NCI-H1930 (cell line): ENCODE results near the gene GDPD5.

Experiments
- DNase-seq, 2 experiments: peaks; one replicate each; lab custom pipeline; 2025; lab: John Stamatoyannopoulos, UW

Gene GDPD5

DNA sequence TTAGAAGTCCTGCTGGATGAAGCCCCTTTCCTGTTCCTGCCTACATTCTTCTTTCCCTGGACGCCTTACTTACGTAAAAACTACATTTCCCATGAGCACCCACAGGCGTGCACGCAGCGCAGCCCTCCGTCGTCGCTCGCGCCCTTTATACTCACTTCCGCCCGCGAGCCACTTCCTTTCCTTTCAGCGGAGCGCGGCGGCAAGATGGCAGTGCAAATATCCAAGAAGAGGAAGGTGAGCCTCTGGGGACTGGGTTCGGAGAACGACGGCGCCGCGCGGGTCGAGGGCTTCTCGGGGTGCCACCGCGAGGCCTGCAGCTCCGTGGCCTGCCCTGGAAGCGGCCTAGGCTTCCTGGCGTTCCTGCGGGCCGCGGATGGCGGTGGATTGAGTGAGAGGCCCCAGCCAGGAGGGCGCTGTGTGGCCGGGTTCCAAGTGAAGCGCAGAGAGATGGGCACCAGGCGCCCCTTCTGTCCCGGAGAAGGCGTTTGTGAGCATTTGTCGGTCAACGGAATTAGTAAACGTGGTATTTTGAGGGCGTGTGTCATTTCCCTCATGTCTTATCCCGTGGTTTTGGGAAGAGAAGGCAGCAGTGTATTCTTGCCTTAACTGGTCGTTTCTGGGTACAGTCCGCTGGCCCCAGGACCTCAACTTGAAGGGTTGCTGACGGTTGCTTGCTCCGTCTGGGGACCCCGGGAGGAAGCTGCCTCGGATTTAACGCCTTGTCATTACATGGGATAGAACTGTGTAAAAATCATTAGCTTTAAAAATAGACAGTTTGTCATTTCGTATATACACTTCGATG, 126.2 kb downstream of the GDPD5 start, which contains the start of gene RPS3:
Gene RPS3 (plus strand): TSS at position 175 of the 802 bp plus-strand sequence. CDS start 30 bp downstream, at position 205.
- peak; percentile 82 to 90 for DNase-seq

DNA sequence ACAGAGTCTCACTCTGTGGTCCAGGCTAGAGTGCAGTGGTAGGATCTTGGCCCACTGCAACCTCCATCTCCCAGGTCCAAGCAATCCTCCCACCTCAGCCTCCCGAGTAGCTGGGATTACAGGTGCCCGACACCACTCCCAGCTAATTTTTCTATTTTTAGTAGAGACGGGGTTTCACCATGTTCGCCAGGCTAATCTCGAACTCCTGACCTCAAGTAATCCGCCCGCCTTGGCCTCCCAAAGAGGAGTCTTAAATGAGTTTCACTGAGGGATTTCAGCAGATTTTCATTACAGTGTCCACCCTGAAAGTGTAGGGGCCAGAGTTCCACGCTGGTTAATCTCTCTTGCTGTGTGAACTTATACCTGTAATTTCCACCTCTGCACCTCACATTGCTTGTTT, 126.8 kb downstream of the GDPD5 start:
- no peak for DNase-seq

DNA sequence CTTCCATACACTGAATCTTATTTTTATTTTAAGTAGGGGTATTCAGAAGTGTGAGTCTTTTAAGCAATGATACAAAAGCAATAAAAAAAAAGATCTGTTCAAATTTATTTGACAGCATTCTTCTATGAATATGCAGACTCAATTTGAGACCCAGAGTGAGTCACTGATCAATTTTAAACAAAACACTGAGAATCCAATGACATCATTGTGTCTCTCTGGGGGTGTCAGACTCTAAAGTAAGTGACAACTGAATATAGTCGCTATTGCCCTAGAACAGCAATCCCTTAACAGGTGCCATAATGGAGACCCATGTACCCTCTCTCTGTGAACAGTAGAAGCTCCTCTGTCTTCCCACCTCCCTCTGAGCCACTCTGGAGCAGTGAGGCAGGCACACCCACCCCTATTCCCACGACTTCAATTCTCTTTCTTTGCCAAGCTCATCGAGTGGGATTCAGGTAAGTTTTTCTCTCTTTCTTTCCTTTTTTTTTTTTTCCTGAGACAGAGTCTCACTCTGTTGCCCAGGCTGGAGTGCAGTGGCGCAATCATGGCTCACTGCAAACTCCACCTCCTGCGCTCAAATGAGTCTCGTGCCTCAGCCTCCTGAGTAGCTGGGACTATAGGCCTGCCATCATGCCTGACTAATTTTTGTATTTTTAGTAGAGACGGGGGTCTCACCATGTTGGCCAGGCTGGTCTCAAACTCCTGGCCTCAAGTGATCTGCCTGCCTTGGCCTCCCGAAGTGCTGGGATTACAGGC, 131.5 kb downstream of the GDPD5 start:
- DNase-seq, result no peak

DNA sequence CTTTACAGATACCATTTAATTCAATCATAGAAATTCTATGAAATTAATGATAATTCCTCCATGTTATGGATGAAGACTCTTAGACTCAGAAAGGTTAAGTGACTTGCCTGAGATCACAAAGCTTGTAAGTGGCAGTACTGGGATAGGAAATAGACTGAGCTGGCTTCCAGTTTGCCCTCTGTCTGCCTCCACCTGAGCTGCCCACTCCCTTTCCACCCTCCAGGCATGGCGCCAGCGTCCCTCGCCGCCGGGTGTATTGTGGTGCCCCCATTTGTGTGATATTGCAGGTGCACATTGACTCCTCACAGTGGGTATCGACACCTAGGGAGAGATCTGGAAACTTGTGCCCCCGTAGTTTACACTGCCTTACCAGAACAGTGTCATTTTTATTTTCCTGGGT, 135.8 kb downstream of the GDPD5 start:
- no peak for DNase-seq

DNA sequence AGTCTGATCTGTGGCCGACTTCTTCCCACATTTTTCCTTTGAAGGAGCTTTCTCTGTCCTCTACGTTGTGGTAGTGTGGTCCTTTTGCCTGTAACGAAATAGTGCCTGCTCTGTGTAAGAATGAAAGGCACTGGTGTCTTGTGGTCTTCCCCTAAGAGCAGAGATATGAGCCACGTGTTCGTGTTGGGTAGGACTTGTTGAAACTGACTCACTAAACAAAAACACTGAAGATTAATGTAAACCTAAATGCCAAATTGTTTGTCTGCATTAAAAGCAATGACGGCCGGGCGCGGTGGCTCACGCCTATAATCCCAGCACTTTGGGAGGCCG, 136.5 kb downstream of the GDPD5 start:
- no peak for DNase-seq

DNA sequence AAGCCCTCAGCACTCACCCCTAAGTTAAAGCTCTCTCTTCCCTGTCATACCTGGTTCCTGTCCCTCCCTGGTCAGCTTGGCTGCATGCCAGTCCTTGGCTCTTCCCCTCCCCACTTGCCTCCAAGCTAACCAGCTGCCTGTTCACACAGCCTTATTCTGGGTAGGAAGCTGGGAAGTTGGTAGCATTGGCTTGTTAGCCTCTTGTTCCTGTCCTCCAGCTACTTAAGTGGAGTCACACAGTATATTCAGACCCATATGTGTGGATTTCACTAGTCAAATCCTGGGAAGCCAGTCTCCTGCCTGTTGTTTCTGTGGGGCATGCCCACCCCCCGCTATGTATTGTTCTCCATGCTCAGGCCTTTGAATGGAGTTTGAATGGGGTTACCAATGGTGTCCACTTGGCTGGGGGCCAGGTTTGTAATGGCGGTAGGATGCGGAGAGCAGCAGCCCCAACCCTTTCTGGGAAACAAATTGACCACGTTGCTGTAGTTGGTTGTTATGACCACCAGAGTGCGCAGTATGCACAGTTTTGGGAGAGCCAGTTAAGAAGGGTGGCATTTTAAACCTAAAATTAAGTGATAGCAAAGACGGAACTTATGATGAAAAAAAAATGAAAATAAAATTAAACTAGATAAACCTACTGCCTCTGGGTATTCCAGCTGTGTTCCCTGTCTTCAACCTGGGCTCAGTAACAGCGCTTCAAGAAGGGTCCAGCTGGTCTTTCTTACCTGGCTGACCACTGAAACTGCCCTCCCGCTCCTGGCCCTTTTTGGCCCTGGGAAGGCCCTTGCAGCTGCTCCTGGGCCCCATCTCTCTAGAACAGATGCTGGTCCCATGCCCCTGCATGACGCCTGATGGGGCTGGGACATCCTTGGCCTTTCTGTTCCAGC, 137.1 kb downstream of the GDPD5 start:
- peak; percentile 48 to 63 for DNase-seq

DNA sequence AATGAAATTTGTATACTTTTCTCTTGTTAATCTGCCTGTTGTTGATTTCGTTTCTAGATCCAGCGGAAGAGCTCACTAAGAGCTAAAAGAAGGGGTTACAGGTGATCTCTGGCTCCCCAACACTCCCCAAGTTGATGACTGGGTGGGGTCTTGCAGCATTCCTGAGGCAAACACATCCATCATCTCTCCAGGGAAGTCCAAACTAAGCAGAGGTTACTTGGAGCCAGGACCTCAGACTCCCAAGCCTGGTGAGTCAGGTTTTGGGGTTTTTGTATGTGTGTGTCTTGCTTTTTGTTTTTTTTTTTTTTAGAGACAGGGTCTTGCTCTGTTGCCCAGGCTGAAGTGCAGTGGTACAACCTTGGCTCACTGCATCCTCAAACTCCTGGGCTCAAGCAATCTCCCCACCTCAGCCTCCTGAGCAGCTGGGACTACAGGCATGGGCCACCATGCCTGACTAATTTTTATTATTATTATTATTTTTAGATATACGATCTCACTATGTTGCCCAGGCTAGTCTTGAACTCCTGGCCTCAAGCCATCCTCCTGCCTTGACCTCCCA, 137.9 kb downstream of the GDPD5 start:
- no peak for DNase-seq

DNA sequence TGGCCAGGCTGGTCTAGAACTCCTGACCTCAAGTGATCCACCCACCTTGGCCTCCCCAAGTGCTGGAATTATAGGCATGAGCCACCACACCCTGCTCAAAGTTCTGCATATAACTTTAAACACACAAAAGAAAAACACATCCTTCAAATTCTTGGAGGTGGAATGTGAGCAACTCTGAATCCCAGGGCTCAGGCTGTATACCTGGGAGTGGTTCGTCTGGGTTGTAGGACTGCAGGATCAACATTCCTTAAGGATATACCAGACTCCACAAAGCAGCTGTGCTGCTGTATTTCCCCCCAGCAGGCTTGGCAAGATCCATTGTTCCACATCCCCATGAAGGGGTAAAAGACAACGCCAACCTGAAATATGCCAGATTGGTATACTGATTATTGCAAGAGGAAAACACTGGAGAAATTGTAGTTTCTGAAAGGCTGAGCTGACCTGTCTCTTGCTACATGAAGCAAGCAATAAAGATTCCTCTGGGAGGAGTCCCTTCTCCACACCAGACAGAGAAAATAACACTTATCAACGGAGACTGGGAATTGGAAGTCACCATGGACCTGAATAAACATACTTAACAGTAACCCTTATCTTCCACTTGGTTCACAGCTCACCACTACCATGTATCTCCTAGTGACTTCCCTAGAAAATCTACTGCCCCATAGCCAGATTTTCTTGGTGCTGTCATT, 138.7 kb downstream of the GDPD5 start:
- DNase-seq, result no peak
